Measurements from ENCODE around the gene PLCL1. TPM values are rescaled to one million over a fixed set of nuclear protein-coding genes. Genes with fewer than 3 reads are reported as not detected.

The PLCL1 gene
- polyA plus RNA-seq, 1 experiment, result 0.09 TPM

DNA sequence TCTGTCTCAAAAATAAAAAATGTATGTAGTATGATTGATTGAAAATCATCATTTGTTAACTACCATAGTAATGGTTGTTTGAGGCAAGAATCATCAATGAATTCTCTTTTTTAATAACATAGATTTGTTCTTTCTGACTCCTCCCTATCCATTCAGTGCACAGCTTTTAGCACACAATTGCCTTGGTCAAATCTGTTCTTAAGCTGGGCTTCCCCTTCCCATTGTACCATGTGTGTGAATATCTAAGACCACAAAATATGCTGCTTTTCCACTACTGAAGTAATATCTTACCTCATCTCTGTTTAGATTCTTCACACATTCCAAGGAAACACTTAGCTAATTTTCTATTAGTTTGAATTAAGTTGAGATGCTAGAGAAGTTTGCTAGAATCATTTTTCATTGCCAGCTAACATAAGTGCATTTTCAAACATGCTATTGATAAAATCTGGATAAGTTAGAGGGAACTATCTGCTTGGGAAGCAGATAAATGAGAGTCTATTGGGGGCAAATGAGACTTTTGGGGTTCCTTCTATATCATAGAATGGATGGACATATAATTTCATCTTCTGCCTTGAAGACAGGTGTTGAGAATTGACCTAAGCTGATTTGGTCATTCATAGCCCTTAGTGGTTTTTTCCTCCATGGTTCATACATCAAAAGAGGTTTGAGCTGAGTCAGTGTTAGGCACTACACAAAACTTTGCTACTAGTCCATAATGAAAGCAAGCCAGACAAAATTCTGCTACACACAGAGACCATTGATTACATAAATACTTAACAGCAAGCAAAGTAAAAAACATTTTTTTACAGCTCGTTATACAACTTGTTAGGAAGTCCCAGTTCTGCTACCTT is 231.9 kb downstream of the PLCL1 start:
- H3K4me3 ChIP-seq (ENCODE audit: low read depth, low read length), result no peak overlapping the region
- POLR2A ChIA-PET, result no interaction called here
- H3K27me3 ChIP-seq (ENCODE audit: control insufficient read depth, insufficient read depth, low read length), result no peaks in the 10 kb centered on the region
- no peak for DNase-seq (ENCODE audit: low read depth)
- CTCF ChIA-PET, result interaction anchor here (0.8 kb wide), 1 partner anchor 25 kb away, joined by 6 read pairs; no protein-coding TSS in a partner anchor
- TF ChIP-seq CTCF (IDR thresholded peaks at IDR 0.05; ENCODE audit: insufficient read depth, low read depth, low read length), result no peak
- H3K36me3 ChIP-seq (ENCODE audit: control insufficient read depth, insufficient read depth, low read length), result no peaks in the 10 kb centered on the region

GRCh38 chr2:198040835-198041234 is 236.4 kb downstream of the PLCL1 start:
- Histone ChIP-seq H3K4me3 (ENCODE audit: low read depth, low read length) (no peak overlapping the region), H3K27me3 (ENCODE audit: control insufficient read depth, insufficient read depth, low read length) (no peaks in the 10 kb centered on the region), H3K36me3 (ENCODE audit: control insufficient read depth, insufficient read depth, low read length) (no peaks in the 10 kb centered on the region)
- ChIA-PET POLR2A (no interaction called here), CTCF (interaction anchor here (1.0 kb wide), 1 partner anchor 190 kb away, joined by 3 read pairs; no protein-coding TSS in a partner anchor)
- no peak for TF ChIP-seq CTCF (IDR thresholded peaks at IDR 0.05; ENCODE audit: insufficient read depth, low read depth, low read length)
- DNase-seq (ENCODE audit: low read depth), result no peak

DNA sequence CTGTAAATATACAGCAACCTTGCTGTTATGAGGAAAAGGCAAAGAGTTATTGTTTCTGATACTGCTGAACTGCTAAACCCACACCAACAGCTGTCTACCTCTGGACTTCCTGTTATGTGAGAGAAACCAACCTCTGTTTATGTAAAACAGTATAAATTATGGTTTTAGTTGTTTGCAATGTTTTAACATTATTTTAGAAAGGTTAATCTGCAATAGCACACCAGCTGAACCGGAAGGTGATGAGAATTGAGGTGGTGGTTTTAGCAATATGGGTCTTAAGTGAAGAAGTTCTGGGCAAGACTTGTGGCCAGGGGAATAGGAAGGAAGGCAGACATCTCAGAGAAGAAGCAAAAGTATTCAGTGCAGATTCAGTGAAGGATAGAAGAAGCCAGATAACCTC is 237.8 kb downstream of the PLCL1 start:
- Histone ChIP-seq H3K36me3 (ENCODE audit: control insufficient read depth, insufficient read depth, low read length) (no peaks in the 10 kb centered on the region), H3K4me3 (ENCODE audit: low read depth, low read length) (no peak overlapping the region), H3K27me3 (ENCODE audit: control insufficient read depth, insufficient read depth, low read length) (no peaks in the 10 kb centered on the region)
- no peak for DNase-seq (ENCODE audit: low read depth)
- TF ChIP-seq CTCF (IDR thresholded peaks at IDR 0.05; ENCODE audit: insufficient read depth, low read depth, low read length), result no peak
- CTCF ChIA-PET, result no interaction called here
- POLR2A ChIA-PET, result no interaction called here

GRCh38 chr2:198044777-198045176 is 240.4 kb downstream of the PLCL1 start:
- DNase-seq (ENCODE audit: low read depth), result no peak
- TF ChIP-seq CTCF (IDR thresholded peaks at IDR 0.05; ENCODE audit: insufficient read depth, low read depth, low read length), result no peak
- CTCF ChIA-PET, result no interaction called here

DNA sequence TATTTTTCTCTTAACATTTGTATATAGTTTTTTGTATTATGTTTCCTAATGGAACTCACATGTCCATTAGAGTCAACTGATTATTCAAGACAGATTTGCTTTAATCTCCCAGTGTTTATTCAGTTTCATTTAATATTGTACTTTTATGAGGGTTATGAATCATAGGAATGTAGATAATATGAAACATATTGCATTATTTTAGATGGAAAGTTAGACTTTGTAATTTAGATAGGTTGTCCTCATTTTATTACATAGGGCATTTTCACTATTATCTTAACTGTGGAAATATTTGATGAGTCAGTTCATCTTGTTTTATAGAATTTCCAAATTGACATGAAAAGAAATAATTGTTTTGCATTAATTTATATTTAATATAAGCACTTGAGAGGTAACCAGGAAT is 240.8 kb downstream of the PLCL1 start:
- ChIA-PET CTCF (no interaction called here), POLR2A (no interaction called here)
- TF ChIP-seq CTCF (IDR thresholded peaks at IDR 0.05; ENCODE audit: insufficient read depth, low read depth, low read length), result no peak
- H3K4me3 ChIP-seq (ENCODE audit: low read depth, low read length), result no peak overlapping the region
- DNase-seq (ENCODE audit: low read depth), result no peak
- no peaks in the 10 kb centered on the region for H3K36me3 ChIP-seq (ENCODE audit: control insufficient read depth, insufficient read depth, low read length)
- H3K27me3 ChIP-seq (ENCODE audit: control insufficient read depth, insufficient read depth, low read length), result no peaks in the 10 kb centered on the region

More at GRCh38 chr2:198044777-198045176, 240.4 kb downstream of the PLCL1 start:
- Histone ChIP-seq H3K4me3 (ENCODE audit: low read depth, low read length) (no peak overlapping the region), H3K36me3 (ENCODE audit: control insufficient read depth, insufficient read depth, low read length) (no peaks in the 10 kb centered on the region), H3K27me3 (ENCODE audit: control insufficient read depth, insufficient read depth, low read length) (no peaks in the 10 kb centered on the region)
- POLR2A ChIA-PET, result no interaction called here
